Endothelial cell of umbilical vein (primary cell): Measurements from ENCODE around the gene NRXN3. TPM values are rescaled to one million over a fixed set of nuclear protein-coding genes. Genes with fewer than 3 reads are reported as not detected.

Experiments used
- BruUV-seq: library from RNA; stranded (reverse); fragments of 400-500 nt; replicated peaks from 2 replicates; lab custom pipeline; 2021; lab: Mats Ljungman, UMichigan
- CTCF ChIA-PET: fragments of 300-600, 350-600 bp; sonication (Branson Sonifier 250); formaldehyde crosslinking; loops from one replicate; lab custom pipeline; 2021; ENCODE audit warnings: antibody characterized with exemption, inconsistent platforms; lab: Charles Lee
- POLR2A ChIA-PET: fragments of 300-600, 350-600 bp; sonication (Branson Sonifier 250); formaldehyde crosslinking; loops from one replicate; lab custom pipeline; 2021; ENCODE audit warnings: antibody characterized with exemption, inconsistent platforms; lab: Charles Lee
- DNase-seq: peaks from one replicate; pipeline ENCODE4 v3.0.0-alpha.2; 2011; ENCODE audit warnings: low read depth, low spot score
- FAIRE-seq: peaks from 2 replicates; lab custom pipeline; 2011; peaks lifted over from hg19 to GRCh38; lab: Jason Lieb, UNC
- H2AFZ ChIP-seq: 2 replicates; pipeline ENCODE4 v1.6.0; 2012; ENCODE audit warnings: low read depth, low read length, control low read depth, inconsistent platforms
- H3K27ac ChIP-seq: 2 replicates; pipeline ENCODE4 v1.5.1; 2011; ENCODE audit warnings: low read depth, mild to moderate bottlenecking, control low read depth, low read length, moderate library complexity; ENCODE audit not compliant: insufficient read depth
- H3K27me3 ChIP-seq, 2 experiments: 2 replicates each; pipeline versions ENCODE4 v1.6.0 to v1.6.1; 2011; ENCODE audit warnings: low read length in 2 of 2, mixed read lengths in 1 of 2; ENCODE audit not compliant: control insufficient read depth in 2 of 2, insufficient read depth in 2 of 2
- H3K36me3 ChIP-seq, 2 experiments: 2 replicates in 1 of 2; 3 replicates in 1 of 2; pipeline ENCODE4 v1.5.1; 2011; ENCODE audit warnings: low read length in 2 of 2, mild to moderate bottlenecking in 1 of 2, moderate library complexity in 1 of 2; ENCODE audit not compliant: control insufficient read depth in 2 of 2, insufficient read depth in 2 of 2; ENCODE audit errors: extremely low read depth in 1 of 2
- H3K4me1 ChIP-seq: 3 replicates; pipeline ENCODE4 v1.5.1; 2011; ENCODE audit warnings: mild to moderate bottlenecking, low read length; ENCODE audit not compliant: control insufficient read depth, insufficient read depth; ENCODE audit errors: extremely low read depth
- H3K4me2 ChIP-seq: 2 replicates; pipeline ENCODE4 v1.6.1; 2011; ENCODE audit warnings: low read length, control low read depth, mixed read lengths; ENCODE audit not compliant: insufficient read depth
- H3K4me3 ChIP-seq, 3 experiments: fragments of 200-600 bp in 1 of 3; sonication (generic), shearing (Covaris generic) in 1 of 3; replicated peaks in 1 of 3; 2 replicates each; pipeline ENCODE4 v1.5.1; 2011 to 2016; ENCODE audit warnings: control low read depth in 3 of 3, low read length in 3 of 3, mild to moderate bottlenecking in 2 of 3, inconsistent platforms in 1 of 3, low read depth in 1 of 3, moderate library complexity in 1 of 3; ENCODE audit not compliant: insufficient read depth in 1 of 3
- H3K79me2 ChIP-seq: 2 replicates; pipeline ENCODE4 v1.6.0; 2012; ENCODE audit warnings: low read length, inconsistent platforms; ENCODE audit not compliant: control insufficient read depth, insufficient read depth
- H3K9ac ChIP-seq: replicated peaks from 2 replicates; pipeline ENCODE3; 2011; ENCODE audit warnings: low read length, control low read depth; ENCODE audit not compliant: insufficient read depth; ENCODE audit errors: extremely low read depth
- H3K9me1 ChIP-seq: replicated peaks from 3 replicates; pipeline ENCODE4 v1.6.0; 2011; ENCODE audit warnings: mild to moderate bottlenecking, low read length; ENCODE audit not compliant: control insufficient read depth, insufficient read depth; ENCODE audit errors: extremely low read depth
- H3K9me3 ChIP-seq: replicated peaks from 2 replicates; pipeline ENCODE4 v1.5.1; 2012; ENCODE audit warnings: low read length, inconsistent platforms; ENCODE audit not compliant: control insufficient read depth, insufficient read depth
- H4K20me1 ChIP-seq: replicated peaks from 2 replicates; pipeline ENCODE3; 2011; ENCODE audit warnings: mild to moderate bottlenecking, low read length; ENCODE audit not compliant: control insufficient read depth, insufficient read depth; ENCODE audit errors: extremely low read depth
- CTCF ChIP-seq, 2 donors: IDR thresholded peaks; 1 replicate in 1 of 2; 2 replicates in 1 of 2; pipeline ENCODE4 v1.5.1; 2011; ENCODE audit warnings: low read length in 2 of 2, mild to moderate bottlenecking in 2 of 2, moderate library complexity in 2 of 2, control low read depth in 1 of 2, inconsistent platforms in 1 of 2, low read depth in 1 of 2; ENCODE audit not compliant: insufficient read depth in 1 of 2; ENCODE audit errors: extremely low read depth in 1 of 2
- EZH2 ChIP-seq: IDR thresholded peaks from 2 replicates; pipeline ENCODE4 v1.6.1; 2012; ENCODE audit warnings: borderline replicate concordance, low read depth, mild to moderate bottlenecking, moderate library complexity, low read length, inconsistent platforms; ENCODE audit not compliant: severe bottlenecking
- FOS ChIP-seq: IDR thresholded peaks from 2 replicates; pipeline ENCODE4 v1.6.1; 2011; ENCODE audit warnings: mild to moderate bottlenecking, low read length, moderate library complexity, borderline replicate concordance; ENCODE audit not compliant: insufficient read depth
- GATA2 ChIP-seq: IDR thresholded peaks from 2 replicates; pipeline ENCODE4 v1.7.0; 2011; ENCODE audit warnings: low read depth, mild to moderate bottlenecking, moderate library complexity, mixed read lengths, low read length; ENCODE audit not compliant: insufficient read length, insufficient read depth
- JUN ChIP-seq: IDR thresholded peaks from 2 replicates; pipeline ENCODE4 v1.6.1; 2011; ENCODE audit warnings: borderline replicate concordance, low read depth; ENCODE audit not compliant: insufficient read length, insufficient read depth
- MYC ChIP-seq: IDR thresholded peaks from one replicate; pipeline ENCODE4 v1.6.1; 2011; ENCODE audit warnings: mild to moderate bottlenecking, low read depth, low read length
- POLR2A ChIP-seq: IDR thresholded peaks from 2 replicates; pipeline ENCODE4 v1.6.1; 2012; ENCODE audit warnings: low read depth, mild to moderate bottlenecking, control low read depth, low read length
- POLR2AphosphoS5 ChIP-seq: IDR thresholded peaks from 2 replicates; pipeline ENCODE4 v1.6.1; 2012; ENCODE audit warnings: low read depth, mild to moderate bottlenecking, control low read depth, low read length, moderate library complexity; ENCODE audit not compliant: insufficient read depth
- dilution Hi-C: fragments of 300-500 bp; cut with MboI; formaldehyde crosslinking; loops from one replicate; pipeline ENCODE4 v1.15.0; 2019; ENCODE audit warnings: low sequenced_read_pairs; ENCODE audit not compliant: extremely low pct_ligation_motif_present
- intact Hi-C: fragments of 100-400 bp; cut with micrococcal nuclease; formaldehyde crosslinking; loops from one replicate; pipeline ENCODE4 v1.10.0; 2022
- polyA plus RNA-seq, 4 experiments: library from polyadenylated mRNA; depleted of rRNA in 3 of 4; stranded (reverse) in 3 of 4; unstranded in 1 of 4; fragments of >200 nt; gene quantifications; 2 replicates each; pipeline versions ENCODE4 v1.2.1 to v1.2.3, GENCODE V29; 2011 to 2012; ENCODE audit warnings: missing spikeins in 1 of 4
- total RNA-seq: library from RNA; stranded (reverse); gene quantifications from 2 replicates; pipeline ENCODE4 v1.2.3, GENCODE V29; 2021
- TF ChIP-seq, protein P1 (sequence below): IDR thresholded peaks from 2 replicates; pipeline ENCODE4 v1.6.1; 2011; ENCODE audit not compliant: insufficient read depth, insufficient read length

The NRXN3 gene
- total and polyA plus RNA-seq, 2 donors (not counting 3 experiments of a cell fraction or from before 2014, with no cell fraction given) = 0.72 to 4.2 TPM

DNA sequence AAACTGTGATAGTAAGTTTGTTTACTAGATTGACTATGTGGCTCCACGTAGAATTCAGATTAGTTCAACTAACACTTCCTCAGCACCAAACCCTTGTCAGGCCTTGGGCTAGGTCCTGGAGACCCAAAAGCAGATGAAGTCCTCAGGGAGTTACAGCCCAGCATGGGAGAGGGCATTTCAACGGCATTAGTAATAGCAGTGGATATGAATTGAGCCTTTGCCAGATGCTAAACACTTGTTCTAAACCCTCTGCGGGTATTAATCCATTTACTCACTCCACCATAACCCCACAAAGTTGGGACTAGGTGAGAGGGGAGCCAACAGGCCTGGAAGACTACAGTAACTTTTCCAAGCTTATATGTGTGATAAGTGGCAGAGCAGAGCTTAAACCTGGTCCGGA, 1326.5 kb downstream of the NRXN3 start:
- H3K36me3 ChIP-seq = no peaks in the 10 kb centered on the region
- no peaks in the 10 kb centered on the region for H3K79me2 ChIP-seq
- ChIA-PET CTCF (no interaction called here), POLR2A (no interaction called here)
- no peak overlapping the region for H3K4me2 ChIP-seq
- H3K9me3 ChIP-seq = no peaks in the 10 kb centered on the region
- H2AFZ ChIP-seq = no peak overlapping the region
- H3K27ac ChIP-seq = no peak overlapping the region
- no peak for DNase-seq
- intact Hi-C loops (no loop called here), dilution Hi-C loops (no loop called here)
- no TSS peak for BruUV-seq
- no peaks in the 10 kb centered on the region for H4K20me1 ChIP-seq
- no peaks in the 10 kb centered on the region for H3K27me3 ChIP-seq
- H3K4me1 ChIP-seq = no peaks in the 10 kb centered on the region
- H3K9me1 ChIP-seq = no peaks in the 10 kb centered on the region
- TF ChIP-seq GATA2 = no peak
- no peak for TF ChIP-seq CTCF (IDR thresholded peaks at IDR 0.05; ENCODE audit: extremely low read depth in 1 of 2, insufficient read depth in 1 of 2, low read depth in 1 of 2, low read length in 2 of 2)
- TF ChIP-seq, protein P1, sequence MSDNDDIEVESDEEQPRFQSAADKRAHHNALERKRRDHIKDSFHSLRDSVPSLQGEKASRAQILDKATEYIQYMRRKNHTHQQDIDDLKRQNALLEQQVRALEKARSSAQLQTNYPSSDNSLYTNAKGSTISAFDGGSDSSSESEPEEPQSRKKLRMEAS = no peak
- TF ChIP-seq POLR2AphosphoS5 = no peak
- TF ChIP-seq MYC = no peak
- TF ChIP-seq EZH2 = no peak
- no peak for TF ChIP-seq JUN
- no peak for TF ChIP-seq POLR2A
- TF ChIP-seq FOS = no peak
- no peak overlapping the region for H3K4me3 ChIP-seq
- H3K9ac ChIP-seq = no peak overlapping the region
- FAIRE-seq = no peak
